Measurements from ENCODE around the gene WBP1L. TPM values are rescaled to one million over a fixed set of nuclear protein-coding genes. Genes with fewer than 3 reads are reported as not detected.

Gene WBP1L
- total and polyA plus RNA-seq, 2 of the 13 experiments (the other 11 are each of a cell fraction or from before 2014, with no cell fraction given), result 8.3 to 12.3 TPM

- TF ChIP-seq ZNF383 (CRISPR knock-in tag; IDR thresholded peaks at IDR 0.05; ENCODE audit: borderline replicate concordance) (0 out of 2 replicates have a peak, but pooled peaks have one; percentile 4), TFE3 (CRISPR knock-in tag; IDR thresholded peaks at IDR 0.05) (peak; percentile 62), ZKSCAN5 (CRISPR knock-in tag; IDR thresholded peaks at IDR 0.05) (no peak; the same call in 1 of the 2 replicates), ZBTB43 (CRISPR knock-in tag; conservative IDR thresholded peaks at IDR 0.05) (peak; percentile 85), TCF12 (IDR thresholded peaks at IDR 0.05) (no peak), TCF12 (CRISPR knock-in tag; IDR thresholded peaks at IDR 0.05) (peak; percentile 13; the same call in 1 of the 2 replicates), ZNF724P (CRISPR knock-in tag; IDR thresholded peaks at IDR 0.05; ENCODE audit: borderline replicate concordance) (no peak), ERF (CRISPR knock-in tag; IDR thresholded peaks at IDR 0.05) (peak; percentile 90), ONECUT2 (CRISPR knock-in tag; IDR thresholded peaks at IDR 0.05) (peak; percentile 66; the same call in 1 of the 2 replicates), ZNF770 (CRISPR knock-in tag; IDR thresholded peaks at IDR 0.05) (peak; percentile 49), ZNF562 (CRISPR knock-in tag; IDR thresholded peaks at IDR 0.05; ENCODE audit: borderline replicate concordance) (no peak), HNRNPK (IDR thresholded peaks at IDR 0.05; ENCODE audit: low read depth, low read length, poor library complexity, severe bottlenecking) (no peak), SMAD1 (CRISPR knock-in tag; IDR thresholded peaks at IDR 0.05; ENCODE audit: borderline replicate concordance, low read depth) (no peak), FOXK1 (CRISPR knock-in tag; IDR thresholded peaks at IDR 0.05; ENCODE audit: borderline replicate concordance, low read depth) (peak; percentile 75; the same call in 1 of the 2 replicates), YEATS4 (CRISPR knock-in tag; IDR thresholded peaks at IDR 0.05; ENCODE audit: borderline replicate concordance) (0 out of 2 replicates have a peak, but pooled peaks have one; percentile 62), ZNF567 (CRISPR knock-in tag; IDR thresholded peaks at IDR 0.05; ENCODE audit: borderline replicate concordance) (0 out of 2 replicates have a peak, but pooled peaks have one; percentile 37), KLF9 (CRISPR knock-in tag; IDR thresholded peaks at IDR 0.05; ENCODE audit: low read depth) (0 out of 2 replicates have a peak, but pooled peaks have one; percentile 22), HMG20B (CRISPR knock-in tag; conservative IDR thresholded peaks at IDR 0.05) (0 out of 2 replicates have a peak, but pooled peaks have one; percentile 22), ZFP41 (CRISPR knock-in tag; IDR thresholded peaks at IDR 0.05; ENCODE audit: borderline replicate concordance) (no peak), ZNF580 (CRISPR knock-in tag; IDR thresholded peaks at IDR 0.05; ENCODE audit: borderline replicate concordance, low read depth) (peak; percentile 71; the same call in 1 of the 2 replicates), ZNF451 (CRISPR knock-in tag; IDR thresholded peaks at IDR 0.05) (0 out of 2 replicates have a peak, but pooled peaks have one; percentile 19), ZC3H13 (CRISPR knock-in tag; IDR thresholded peaks at IDR 0.05) (no peak; the same call in 1 of the 2 replicates), TSC22D2 (CRISPR knock-in tag; IDR thresholded peaks at IDR 0.05; ENCODE audit: borderline replicate concordance) (peak; percentile 59; the same call in 1 of the 2 replicates)
Observed at GRCh38 chr10:102814873-102815661, 71.3 kb downstream of the WBP1L start (continued).
